Psoas muscle (tissue), 8 donors: Measurements from ENCODE around the gene MBTPS1. TPM values are rescaled to one million over a fixed set of nuclear protein-coding genes. Genes with fewer than 3 reads are reported as not detected.

Source experiments
- ATAC-seq, 4 donors: fragments of 200-7000 bp; cut with Tn5 transposase; one replicate each; pipeline ENCODE4 v1.9.1; 2020; ENCODE audit warnings: moderate library complexity in 3 of 4, mild to moderate bottlenecking in 2 of 4
- DNase-seq, 2 donors: peaks; one replicate each; pipeline ENCODE4 v3.0.0-alpha.2; 2020
- H3K27ac ChIP-seq: fragments of 200-600 bp; one replicate; pipeline ENCODE4 v1.8.0; 2022
- H3K27me3 ChIP-seq, 3 donors: fragments of 200-600 bp in 1 of 3; one replicate each; pipeline versions ENCODE4 v1.6.1 to v1.8.0; 2013 to 2022; ENCODE audit warnings: low read length in 2 of 3, mild to moderate bottlenecking in 2 of 3, moderate library complexity in 1 of 3; ENCODE audit not compliant: insufficient read depth in 3 of 3
- H3K36me3 ChIP-seq, 2 donors: fragments of 200-600 bp in 1 of 2; one replicate each; pipeline versions ENCODE4 v1.6.1 to v1.8.0; 2013 to 2022; ENCODE audit warnings: low read depth in 1 of 2, mild to moderate bottlenecking in 1 of 2, moderate library complexity in 1 of 2; ENCODE audit not compliant: insufficient read depth in 1 of 2
- H3K4me1 ChIP-seq: fragments of 200-600 bp; one replicate; pipeline ENCODE4 v1.8.0; 2022
- H3K4me3 ChIP-seq: fragments of 200-600 bp; one replicate; pipeline ENCODE4 v1.8.0; 2022; ENCODE audit warnings: mild to moderate bottlenecking
- H3K9me3 ChIP-seq: fragments of 200-600 bp; one replicate; pipeline ENCODE4 v1.8.0; 2022
- WGBS, 3 donors: extraction: QIAGEN DNeasy Blood & Tissue Kit; methylation state at CpG; one replicate each; pipeline versions ENCODE4 v1.1.6 to v1.1.7; 2013; 5-methylcytosine and 5-hydroxymethylcytosine counted together
- intact Hi-C, 2 donors: fragments of 100-400 bp; cut with DNase I; formaldehyde crosslinking; loops; one replicate each; pipeline versions ENCODE4 v1.11.0 to v1.14.2; 2022
- polyA plus RNA-seq, 3 donors: library from polyadenylated mRNA; stranded (reverse); fragments of 200-250 nt; gene quantifications; one replicate each; pipeline ENCODE4 v1.2.3, GENCODE V29; 2013
- total RNA-seq, 4 donors: library from RNA; stranded (reverse); fragmentation: NEBNext Ultra II Directional in 2 of 4; extraction: Animal tissue kit (Norgen Biotek cat#: 25700) in 2 of 4; gene quantifications; one replicate each; pipeline versions ENCODE4 v1.2.1 to v1.2.4, GENCODE V29; 2021 to 2023
- TF ChIP-seq, protein P1 (sequence below): fragments of 200-600 bp; IDR thresholded peaks from one replicate; pipeline ENCODE4 v1.8.0; 2022; ENCODE audit warnings: antibody characterized with exemption
- donor health status: healthy with polysubstance abuse.
- donor health status: DM: no; HTN: no; CAD: no; lungs with moderate emphysema.
- donor health status: Bipolar disorder and iron deficiency.
- donor health status: healthy.
- donor health status: DM: yes; HTN: yes; CAD: no.
- donor health status: DM: no; HTN: no; CAD: no.
- donor health status: DM: no; HTN: no; CAD: no.
- donor health status: DM: yes; HTN: yes; CAD: no.

The MBTPS1 gene
- total and polyA plus RNA-seq, 7 donors: 18.6 to 31.8 (median 28.8) TPM

DNA sequence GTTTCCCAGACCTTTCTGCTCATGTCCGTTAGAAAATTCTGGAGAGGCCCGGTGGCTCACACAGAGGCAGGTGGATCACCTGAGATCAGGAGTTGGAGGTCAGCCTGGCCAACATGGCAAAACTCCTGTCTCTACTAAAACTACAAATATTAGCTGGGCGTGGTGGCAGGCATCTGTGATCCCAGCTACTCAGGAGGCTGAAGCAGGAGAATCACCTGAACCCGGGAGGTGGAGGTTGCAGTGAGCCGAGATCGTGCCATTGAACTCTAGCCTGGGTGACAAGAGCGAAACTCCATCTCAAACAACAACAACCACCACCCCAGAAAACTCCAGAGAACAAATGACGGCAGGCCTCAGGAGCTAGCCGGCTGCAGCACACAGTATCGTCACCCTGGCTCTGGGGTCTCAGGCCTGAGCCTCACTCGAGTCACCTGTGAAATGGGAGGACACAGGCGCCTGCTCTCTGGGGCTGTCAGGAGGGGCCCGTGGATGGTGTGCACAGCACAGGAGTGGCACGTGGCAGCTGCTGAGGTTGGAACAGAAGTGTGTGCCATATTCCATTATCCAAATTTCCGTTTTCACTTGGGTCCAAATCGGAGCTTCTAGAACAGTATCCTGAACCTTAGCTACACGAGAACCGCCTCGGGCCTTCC is 70.8 kb downstream of the MBTPS1 start:
- peaks cover 0 to 25% of the 10 kb centered on the region in 2 donors for H3K36me3 ChIP-seq
- H3K9me3 ChIP-seq: no peaks in the 10 kb centered on the region
- H3K4me3 ChIP-seq: no peak overlapping the region
- no peaks in the 10 kb centered on the region for H3K4me1 ChIP-seq
- WGBS, 3 donors: 90 to 92% (median 90%) methylated on average over 19 of the region's 19 CpGs
- no peak overlapping the region for H3K27ac ChIP-seq
- intact Hi-C loops: loop anchor here in 1 of 2 donors (5.0 kb wide), 1 partner anchor 69 kb away; no protein-coding TSS in a partner anchor
- H3K27me3 ChIP-seq: no peaks in the 10 kb centered on the region
- TF ChIP-seq, protein P1, sequence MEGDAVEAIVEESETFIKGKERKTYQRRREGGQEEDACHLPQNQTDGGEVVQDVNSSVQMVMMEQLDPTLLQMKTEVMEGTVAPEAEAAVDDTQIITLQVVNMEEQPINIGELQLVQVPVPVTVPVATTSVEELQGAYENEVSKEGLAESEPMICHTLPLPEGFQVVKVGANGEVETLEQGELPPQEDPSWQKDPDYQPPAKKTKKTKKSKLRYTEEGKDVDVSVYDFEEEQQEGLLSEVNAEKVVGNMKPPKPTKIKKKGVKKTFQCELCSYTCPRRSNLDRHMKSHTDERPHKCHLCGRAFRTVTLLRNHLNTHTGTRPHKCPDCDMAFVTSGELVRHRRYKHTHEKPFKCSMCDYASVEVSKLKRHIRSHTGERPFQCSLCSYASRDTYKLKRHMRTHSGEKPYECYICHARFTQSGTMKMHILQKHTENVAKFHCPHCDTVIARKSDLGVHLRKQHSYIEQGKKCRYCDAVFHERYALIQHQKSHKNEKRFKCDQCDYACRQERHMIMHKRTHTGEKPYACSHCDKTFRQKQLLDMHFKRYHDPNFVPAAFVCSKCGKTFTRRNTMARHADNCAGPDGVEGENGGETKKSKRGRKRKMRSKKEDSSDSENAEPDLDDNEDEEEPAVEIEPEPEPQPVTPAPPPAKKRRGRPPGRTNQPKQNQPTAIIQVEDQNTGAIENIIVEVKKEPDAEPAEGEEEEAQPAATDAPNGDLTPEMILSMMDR: no peak
- no peak for ATAC-seq
- peak in 1 of 2 donors; percentile 30 for DNase-seq

DNA sequence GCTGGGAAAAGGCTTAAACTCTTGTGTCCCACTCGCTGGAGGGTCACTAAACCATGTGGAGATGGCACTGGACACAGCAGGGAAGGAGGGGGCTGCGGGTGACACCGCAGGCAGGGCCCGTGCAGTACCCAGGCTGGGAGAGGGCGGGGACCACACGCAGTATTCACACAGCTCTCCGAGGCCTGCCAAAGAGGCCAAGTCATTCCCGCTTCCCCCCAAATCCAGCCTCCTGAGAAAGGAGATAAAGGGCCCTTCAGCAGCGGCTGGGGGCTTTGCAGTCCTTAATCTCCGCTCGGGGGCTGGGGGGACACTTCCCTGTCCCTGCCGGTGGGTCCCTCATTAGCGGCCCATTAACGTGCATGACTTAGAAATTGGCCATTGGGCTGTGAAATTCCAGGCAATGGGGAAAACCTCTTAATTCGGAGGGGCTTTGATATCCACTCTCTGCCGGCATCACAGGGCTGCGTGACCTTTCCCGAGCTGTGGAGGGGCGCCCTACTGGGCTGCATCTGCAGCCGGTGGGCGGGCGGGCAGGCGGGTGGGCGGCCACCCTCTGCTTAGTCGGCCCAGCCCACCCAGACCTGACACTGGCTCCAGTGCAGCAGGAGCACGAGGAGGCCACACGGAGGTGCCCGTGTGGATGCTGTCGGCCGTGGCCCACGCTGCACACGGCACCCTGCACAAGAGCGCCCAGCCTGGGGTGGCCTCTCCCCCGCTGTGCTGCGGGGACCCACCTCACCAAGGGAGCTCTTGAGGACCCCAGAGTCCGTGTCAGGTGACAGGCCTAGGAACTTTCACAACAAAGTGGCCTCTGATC is 71.5 kb downstream of the MBTPS1 start:
- Histone ChIP-seq H3K36me3 (peaks cover 0 to 24% of the 10 kb centered on the region in 2 donors), H3K27ac (no peak overlapping the region), H3K4me1 (peaks cover 3% of the 10 kb centered on the region), H3K9me3 (no peaks in the 10 kb centered on the region), H3K27me3 (no peaks in the 10 kb centered on the region), H3K4me3 (no peak overlapping the region)
- 66 to 73% (median 71%) methylated on average over 26 to 36 of the region's 36 CpGs for WGBS, 3 donors
- intact Hi-C loops: loop anchor here in 1 of 2 donors (5.0 kb wide), 1 partner anchor 68 kb away; no protein-coding TSS in a partner anchor
- TF ChIP-seq, protein P1: no peak
- no peak for ATAC-seq
- peak in 1 of 2 donors; percentile 44 for DNase-seq

DNA sequence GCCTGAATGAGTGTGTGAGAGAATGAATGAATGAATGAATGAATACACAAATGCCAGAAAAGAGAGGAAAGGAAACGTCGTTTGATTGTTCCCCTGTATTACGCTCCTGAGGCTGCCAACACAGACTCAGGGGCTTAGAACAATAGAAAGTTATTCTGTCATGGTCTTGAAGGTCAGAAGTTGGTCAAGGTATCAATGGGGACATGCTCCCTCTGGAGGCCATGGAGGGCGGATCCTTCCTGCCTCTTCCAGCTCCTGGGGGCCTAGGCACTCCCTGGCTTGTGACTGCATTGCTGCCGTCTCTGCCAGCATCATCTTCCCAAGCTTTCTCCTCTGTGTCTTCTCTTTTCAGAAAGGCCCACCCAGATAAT is 72.6 kb downstream of the MBTPS1 start:
- WGBS, 3 donors: 36 to 66% (median 46%) methylated on average over 5 of the region's 5 CpGs
- TF ChIP-seq, protein P1: peak; percentile 18

DNA sequence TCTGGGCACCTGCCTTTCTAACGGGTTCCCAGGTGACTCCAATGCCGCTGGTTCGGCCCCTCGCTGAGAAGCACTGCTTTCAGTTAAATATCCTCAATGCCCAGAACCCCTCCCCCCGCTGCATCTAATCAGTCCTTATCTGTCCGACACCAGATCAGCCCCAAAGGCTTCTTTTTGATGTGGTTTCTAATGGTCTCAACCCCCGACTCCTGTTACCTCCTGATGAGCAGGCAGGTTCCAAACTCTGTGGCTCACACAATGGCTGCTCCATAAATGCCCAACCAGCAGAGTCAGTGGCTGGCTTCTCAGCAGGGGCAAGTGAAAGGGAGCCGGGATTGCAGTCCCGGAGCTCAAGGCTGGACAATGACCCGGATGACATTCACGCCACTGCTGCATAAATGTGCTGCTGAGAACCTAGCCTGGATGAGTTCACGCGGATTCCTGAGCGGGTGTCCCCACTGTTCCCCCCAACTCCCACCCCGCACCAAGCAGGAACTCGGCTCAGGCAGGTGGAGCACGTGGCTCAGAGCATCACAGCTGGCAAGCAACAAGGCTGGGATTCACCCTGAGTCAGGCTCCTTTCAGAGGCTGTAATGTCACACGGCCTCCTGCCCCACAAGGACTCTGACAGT is 73.1 kb downstream of the MBTPS1 start:
- no peak for DNase-seq
- Histone ChIP-seq H3K4me1 (peaks cover 3% of the 10 kb centered on the region), H3K27ac (no peak overlapping the region), H3K36me3 (peaks cover 0 to 8% of the 10 kb centered on the region in 2 donors), H3K27me3 (no peaks in the 10 kb centered on the region), H3K9me3 (no peaks in the 10 kb centered on the region), H3K4me3 (no peak overlapping the region)
- TF ChIP-seq, protein P1: no peak
- intact Hi-C loops: loop anchor here in 1 of 2 donors (5.0 kb wide), 1 partner anchor 76 kb away; the partner anchor contains the start of gene NECAB2
- peak in 2 of 4 donors; percentile 14 to 26 for ATAC-seq
- 62 to 72% (median 69%) methylated on average over 18 of the region's 18 CpGs for WGBS, 3 donors

More for the DNA sequence above, 72.6 kb downstream of the MBTPS1 start:
- no peak overlapping the region for H3K27ac ChIP-seq
- H3K36me3 ChIP-seq: peaks cover 0 to 13% of the 10 kb centered on the region in 2 donors
- H3K4me1 ChIP-seq: peaks cover 3% of the 10 kb centered on the region
- H3K4me3 ChIP-seq: no peak overlapping the region
- DNase-seq: no peak
- H3K9me3 ChIP-seq: no peaks in the 10 kb centered on the region
- H3K27me3 ChIP-seq: no peaks in the 10 kb centered on the region
- intact Hi-C loops: loop anchor here in 1 of 2 donors (5.0 kb wide), 1 partner anchor 77 kb away; the partner anchor contains the start of gene NECAB2
- ATAC-seq: peak in 2 of 4 donors; percentile 37 to 61
